ENCODE results near the gene C13orf46.

GRCh38 chr13:113971471-113972231 is 2.2 kb downstream of the C13orf46 start:
- TF ChIP-seq EZH2phosphoT487 (IDR thresholded peaks at IDR 0.05; ENCODE audit: borderline replicate concordance, low read length), result no peak
- TF ChIP-seq EZH2 (IDR thresholded peaks at IDR 0.05; ENCODE audit: low read length, unreplicated experiment), result no peak
- TF ChIP-seq CTCF (conservative IDR thresholded peaks at IDR 0.05; ENCODE audit: low read depth, low read length), result no peak
